ENCODE measurements around the gene ZNF280D. TPM values are rescaled to one million over a fixed set of nuclear protein-coding genes. Genes with fewer than 3 reads are reported as not detected.

Gene ZNF280D
- total RNA-seq, 2 donors from 2014 or later, result 21.3 to 26.1 TPM

DNA sequence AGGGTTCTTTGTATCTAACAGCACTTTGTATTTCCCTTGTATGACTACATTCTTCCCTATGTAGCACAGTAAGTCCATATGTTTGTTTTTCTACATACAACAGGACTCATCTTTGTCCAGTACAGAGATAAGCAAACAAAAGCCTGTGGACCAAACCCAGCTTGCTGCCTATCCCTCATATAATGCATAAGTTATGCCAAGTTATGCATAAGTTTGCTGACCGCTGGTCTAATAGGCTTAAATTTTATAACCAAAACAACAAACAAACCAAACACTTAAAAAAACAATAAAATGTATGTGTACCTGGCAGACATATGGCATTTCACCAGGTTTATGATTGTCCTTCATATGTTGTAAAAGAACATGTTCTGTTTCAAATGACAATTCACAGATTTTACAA is 56.0 kb downstream of the ZNF280D start:
- H3K4me1 Mint-ChIP-seq (ENCODE audit: low read depth), result no peaks in the 10 kb centered on the region
- ATAC-seq (replicated peaks in 1 of 2) (no peak), DNase-seq (no peak)
- no peak overlapping the region for H3K4me3 Mint-ChIP-seq
- no peaks in the 10 kb centered on the region for H3K27me3 Mint-ChIP-seq (ENCODE audit: low read depth)
- H3K36me3 Mint-ChIP-seq (ENCODE audit: insufficient read depth in 2 of 2), result peaks cover 4% of the 10 kb centered on the region in 2 donors
- no peaks in the 10 kb centered on the region for H3K9me3 Mint-ChIP-seq
- H3K27ac Mint-ChIP-seq, result no peak overlapping the region

DNA sequence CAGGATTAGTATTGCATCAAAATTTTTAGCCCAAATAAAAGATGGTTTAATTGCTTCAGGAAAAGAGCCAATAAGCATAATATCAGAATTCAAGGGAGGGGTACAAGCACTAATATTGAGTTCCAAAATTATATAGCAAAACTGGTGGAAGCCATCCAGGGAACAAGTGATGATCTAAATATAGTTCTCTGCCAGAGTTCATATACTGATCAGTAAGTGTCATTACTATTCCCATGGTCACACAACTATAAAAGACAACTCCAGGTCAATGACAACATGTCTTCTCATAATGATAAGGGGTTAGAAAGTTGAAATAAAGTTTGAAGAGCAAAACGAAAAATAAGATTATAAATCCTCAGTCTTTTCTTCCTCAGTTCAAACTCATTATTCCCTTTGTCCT is 57.4 kb downstream of the ZNF280D start:
- H3K4me1 Mint-ChIP-seq (ENCODE audit: low read depth), result no peaks in the 10 kb centered on the region
- no peak for DNase-seq
- no peak overlapping the region for H3K27ac Mint-ChIP-seq
- no peak for ATAC-seq (replicated peaks in 1 of 2)
- peaks cover 4% of the 10 kb centered on the region in 2 donors for H3K36me3 Mint-ChIP-seq (ENCODE audit: insufficient read depth in 2 of 2)
- H3K9me3 Mint-ChIP-seq, result no peaks in the 10 kb centered on the region
- no peaks in the 10 kb centered on the region for H3K27me3 Mint-ChIP-seq (ENCODE audit: low read depth)
- H3K4me3 Mint-ChIP-seq, result no peak overlapping the region

DNA sequence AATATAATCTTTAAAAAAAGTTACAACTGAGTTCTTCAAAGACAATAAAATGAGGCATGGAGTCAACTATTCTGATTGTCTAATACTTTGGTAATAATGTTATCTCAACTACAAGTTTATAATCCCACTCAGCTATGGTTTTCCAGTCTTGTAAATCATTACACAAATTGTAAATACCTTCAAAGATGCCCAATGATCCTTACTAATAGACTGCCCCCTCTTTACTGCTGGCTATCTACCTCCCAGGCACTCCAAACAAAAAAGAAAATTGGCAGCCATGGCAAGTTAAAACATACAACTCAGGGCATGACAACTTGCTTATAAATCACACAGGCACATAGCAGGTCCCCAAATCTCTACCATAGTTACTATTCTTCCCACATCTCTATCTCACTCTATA is 58.5 kb downstream of the ZNF280D start:
- no peaks in the 10 kb centered on the region for H3K4me1 Mint-ChIP-seq (ENCODE audit: low read depth)
- no peaks in the 10 kb centered on the region for H3K9me3 Mint-ChIP-seq
- peaks cover 4% of the 10 kb centered on the region in 2 donors for H3K36me3 Mint-ChIP-seq (ENCODE audit: insufficient read depth in 2 of 2)
- ATAC-seq (replicated peaks in 1 of 2) (no peak), DNase-seq (no peak)
- no peaks in the 10 kb centered on the region for H3K27me3 Mint-ChIP-seq (ENCODE audit: low read depth)
- no peak overlapping the region for H3K27ac Mint-ChIP-seq
- H3K4me3 Mint-ChIP-seq, result no peak overlapping the region

DNA sequence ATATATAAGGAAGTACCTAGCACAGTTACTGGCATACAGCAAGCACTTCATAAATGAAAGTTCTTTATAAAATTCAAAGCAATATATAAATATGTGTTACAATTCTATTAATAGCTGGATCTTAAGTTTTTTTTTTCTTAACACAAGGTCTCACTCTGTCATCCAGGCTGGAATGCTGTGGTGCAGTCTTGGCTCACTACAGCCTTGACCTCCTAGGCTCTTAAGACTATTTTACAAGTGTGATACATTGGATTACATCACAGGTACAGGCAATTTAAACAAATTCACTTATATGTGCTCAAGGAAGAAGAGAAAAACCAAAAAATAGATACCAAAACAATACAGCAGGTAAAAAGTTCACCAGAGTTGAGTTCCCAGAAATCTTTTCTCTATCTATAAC is 60.6 kb downstream of the ZNF280D start:
- H3K4me3 Mint-ChIP-seq, result no peak overlapping the region
- H3K27ac Mint-ChIP-seq, result no peak overlapping the region
- H3K36me3 Mint-ChIP-seq (ENCODE audit: insufficient read depth in 2 of 2), result peaks cover 4% of the 10 kb centered on the region in 2 donors
- no peaks in the 10 kb centered on the region for H3K27me3 Mint-ChIP-seq (ENCODE audit: low read depth)
- no peak for DNase-seq
- no peaks in the 10 kb centered on the region for H3K4me1 Mint-ChIP-seq (ENCODE audit: low read depth)
- no peak for ATAC-seq (replicated peaks in 1 of 2)
- no peaks in the 10 kb centered on the region for H3K9me3 Mint-ChIP-seq

DNA sequence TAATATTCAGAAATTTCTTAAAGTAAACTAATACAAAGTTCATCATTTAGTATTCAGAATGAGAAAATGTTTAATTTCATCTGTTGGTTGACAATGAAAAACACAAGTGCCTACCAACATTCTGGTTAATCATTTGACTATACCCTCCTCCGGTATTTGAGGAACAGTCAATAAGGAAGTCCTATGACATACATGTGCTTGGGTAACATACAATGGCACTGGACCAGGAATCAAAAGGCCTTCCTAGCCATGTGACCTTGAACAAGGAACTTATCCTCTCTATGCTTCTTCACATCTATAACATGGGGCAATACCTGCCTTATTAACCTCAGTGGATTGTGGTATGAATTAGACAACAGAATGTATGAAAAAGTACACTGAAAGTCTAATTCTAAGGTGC is 65.8 kb downstream of the ZNF280D start:
- H3K27ac Mint-ChIP-seq, result no peak overlapping the region
- H3K27me3 Mint-ChIP-seq (ENCODE audit: low read depth), result no peaks in the 10 kb centered on the region
- peaks cover 4 to 13% of the 10 kb centered on the region in 2 donors for H3K36me3 Mint-ChIP-seq (ENCODE audit: insufficient read depth in 2 of 2)
- DNase-seq (no peak), ATAC-seq (replicated peaks in 1 of 2) (no peak)
- H3K4me3 Mint-ChIP-seq, result no peak overlapping the region
- no peaks in the 10 kb centered on the region for H3K9me3 Mint-ChIP-seq
- no peaks in the 10 kb centered on the region for H3K4me1 Mint-ChIP-seq (ENCODE audit: low read depth)

DNA sequence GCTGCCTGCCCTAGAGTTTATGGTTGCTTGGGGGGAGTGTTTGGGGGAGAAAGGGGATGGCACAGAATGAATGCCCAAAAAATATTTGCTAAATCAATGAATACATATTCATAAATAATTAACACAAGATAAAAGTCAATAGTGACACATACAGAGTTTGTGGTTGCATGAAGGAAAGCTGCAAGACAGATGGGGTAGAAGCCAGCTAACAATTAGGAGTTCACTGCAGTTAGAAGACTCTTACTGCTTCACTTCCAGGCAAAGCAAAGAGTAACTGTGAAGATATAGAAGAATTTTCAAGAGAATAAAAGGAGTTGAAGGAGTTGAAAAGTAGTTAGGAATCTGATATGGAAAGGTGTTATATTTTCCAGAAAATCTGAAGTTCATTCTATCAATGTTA is 72.4 kb downstream of the ZNF280D start:
- Mint-ChIP-seq H3K27me3 (ENCODE audit: low read depth) (no peaks in the 10 kb centered on the region), H3K36me3 (ENCODE audit: insufficient read depth in 2 of 2) (peaks cover 6 to 16% of the 10 kb centered on the region in 2 donors), H3K27ac (no peak overlapping the region), H3K4me3 (no peak overlapping the region), H3K4me1 (ENCODE audit: low read depth) (peaks cover 3% of the 10 kb centered on the region), H3K9me3 (no peaks in the 10 kb centered on the region)
- ATAC-seq (replicated peaks in 1 of 2) (no peak), DNase-seq (no peak)

DNA sequence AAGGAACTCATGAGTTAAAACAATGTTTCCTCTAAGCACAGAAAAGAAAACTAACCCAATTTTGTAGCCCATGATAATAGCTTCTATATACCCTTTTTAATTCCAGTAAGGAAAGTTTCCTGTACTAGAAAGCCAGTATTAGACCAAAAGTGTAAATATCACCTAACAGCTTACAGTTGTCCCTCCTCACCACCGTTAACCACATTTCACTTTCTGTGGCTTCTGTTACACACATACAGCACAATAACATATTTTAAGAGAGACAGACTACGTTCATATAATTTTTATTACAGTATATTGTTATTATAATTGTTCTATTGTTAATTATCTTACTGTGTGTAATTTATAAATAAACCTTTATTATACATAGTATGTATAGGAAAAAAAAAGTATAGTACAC is 74.1 kb downstream of the ZNF280D start:
- no peaks in the 10 kb centered on the region for H3K9me3 Mint-ChIP-seq
- H3K36me3 Mint-ChIP-seq (ENCODE audit: insufficient read depth in 2 of 2), result peaks cover 4 to 8% of the 10 kb centered on the region in 2 donors
- no peak overlapping the region for H3K27ac Mint-ChIP-seq
- H3K4me3 Mint-ChIP-seq, result no peak overlapping the region
- no peak for ATAC-seq (replicated peaks in 1 of 2)
- DNase-seq, result no peak
- peaks cover 3% of the 10 kb centered on the region for H3K4me1 Mint-ChIP-seq (ENCODE audit: low read depth)
- no peaks in the 10 kb centered on the region for H3K27me3 Mint-ChIP-seq (ENCODE audit: low read depth)

DNA sequence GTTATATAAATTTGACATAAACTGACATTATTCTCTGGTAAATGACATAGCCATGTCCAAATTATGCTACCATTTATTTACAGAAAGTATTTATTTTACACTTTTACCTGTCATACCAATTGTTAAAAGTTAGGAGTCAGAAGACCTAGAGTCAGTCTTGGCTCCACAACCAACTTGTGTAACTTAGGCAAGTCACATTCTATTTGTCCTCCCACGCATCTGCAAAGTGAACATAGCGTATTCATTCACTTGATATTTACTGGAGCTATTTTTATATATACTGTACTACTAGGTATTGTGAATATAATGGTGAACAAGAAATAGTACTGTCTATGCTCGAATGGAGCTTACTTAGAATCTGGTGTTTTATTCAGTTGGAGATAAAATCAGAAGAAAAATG is 78.7 kb downstream of the ZNF280D start:
- Mint-ChIP-seq H3K27me3 (ENCODE audit: low read depth) (no peaks in the 10 kb centered on the region), H3K9me3 (no peaks in the 10 kb centered on the region), H3K27ac (no peak overlapping the region), H3K4me1 (ENCODE audit: low read depth) (peaks cover 3% of the 10 kb centered on the region), H3K36me3 (ENCODE audit: insufficient read depth in 2 of 2) (peaks cover 2 to 3% of the 10 kb centered on the region in 2 donors), H3K4me3 (no peak overlapping the region)
- ATAC-seq (replicated peaks in 1 of 2), result no peak
- no peak for DNase-seq

DNA sequence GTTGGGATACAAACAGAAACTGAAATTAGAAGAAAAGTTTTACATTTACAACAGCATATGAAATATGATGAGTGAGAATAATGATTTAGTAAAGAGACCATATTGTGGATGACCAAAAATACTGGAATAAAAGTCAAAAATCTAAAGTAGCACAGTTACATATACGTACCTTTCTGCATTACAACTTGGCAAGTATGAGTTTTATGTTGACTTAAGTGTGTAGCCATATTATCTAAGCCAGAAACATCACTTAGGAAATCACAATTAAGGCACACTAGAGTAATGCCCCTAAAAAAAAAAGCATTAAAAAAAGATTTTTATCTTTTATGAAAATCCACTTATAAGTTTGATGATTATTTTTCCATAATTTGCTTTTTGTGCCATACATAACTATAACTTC is 79.1 kb downstream of the ZNF280D start:
- H3K36me3 Mint-ChIP-seq (ENCODE audit: insufficient read depth in 2 of 2), result peaks cover 2 to 3% of the 10 kb centered on the region in 2 donors
- no peaks in the 10 kb centered on the region for H3K9me3 Mint-ChIP-seq
- DNase-seq, result no peak

DNA sequence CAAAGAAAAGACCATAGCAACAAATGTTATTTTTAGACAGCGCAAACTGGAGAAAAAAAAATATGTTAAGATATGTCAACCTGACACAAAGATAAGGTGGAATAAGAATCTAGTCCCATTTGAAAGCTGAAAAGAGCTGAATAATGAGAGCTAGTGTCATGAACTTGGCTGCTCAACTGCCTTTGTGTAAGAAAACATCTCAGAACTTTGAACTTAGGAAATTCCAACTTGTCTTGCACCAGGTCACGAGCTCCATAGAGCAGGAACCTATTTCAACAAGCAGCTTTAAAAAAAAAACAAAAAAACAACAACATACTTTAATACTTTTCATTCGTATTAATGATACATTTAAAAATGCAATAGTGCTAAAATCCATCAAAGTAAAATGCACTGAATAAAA is 79.5 kb downstream of the ZNF280D start:
- peaks cover 2 to 3% of the 10 kb centered on the region in 2 donors for H3K36me3 Mint-ChIP-seq (ENCODE audit: insufficient read depth in 2 of 2)
- H3K27ac Mint-ChIP-seq, result no peak overlapping the region
- ATAC-seq (replicated peaks in 1 of 2) (no peak), DNase-seq (no peak)
- H3K27me3 Mint-ChIP-seq (ENCODE audit: low read depth), result no peaks in the 10 kb centered on the region
- no peak overlapping the region for H3K4me3 Mint-ChIP-seq
- H3K4me1 Mint-ChIP-seq (ENCODE audit: low read depth), result peaks cover 3% of the 10 kb centered on the region
- no peaks in the 10 kb centered on the region for H3K9me3 Mint-ChIP-seq

More for the DNA sequence above, 79.1 kb downstream of the ZNF280D start:
- no peaks in the 10 kb centered on the region for H3K27me3 Mint-ChIP-seq (ENCODE audit: low read depth)
- no peak overlapping the region for H3K27ac Mint-ChIP-seq
- no peak overlapping the region for H3K4me3 Mint-ChIP-seq
- no peak for ATAC-seq (replicated peaks in 1 of 2)
- H3K4me1 Mint-ChIP-seq (ENCODE audit: low read depth), result peaks cover 3% of the 10 kb centered on the region

DNA sequence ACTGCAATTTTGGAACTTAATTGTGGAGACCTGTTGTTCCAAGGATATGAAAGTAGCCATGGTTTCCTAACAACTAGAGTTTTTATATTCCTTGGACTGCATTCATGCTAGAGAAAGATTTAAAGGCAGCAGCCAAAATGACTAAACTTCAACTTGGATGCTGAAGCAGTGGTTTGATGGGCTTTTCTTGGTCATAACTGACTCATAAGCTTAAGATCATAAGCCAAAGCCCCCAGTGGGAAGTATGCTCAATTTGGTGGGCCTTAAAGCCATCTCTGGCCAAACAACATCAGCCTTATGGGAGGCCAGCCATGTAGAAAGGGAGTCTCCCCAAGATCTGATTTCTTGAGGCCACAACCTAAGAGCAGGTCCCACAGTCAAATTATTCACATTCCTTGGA is 80.2 kb downstream of the ZNF280D start:
- Mint-ChIP-seq H3K27me3 (ENCODE audit: low read depth) (no peaks in the 10 kb centered on the region), H3K4me3 (no peak overlapping the region), H3K9me3 (no peaks in the 10 kb centered on the region)

DNA sequence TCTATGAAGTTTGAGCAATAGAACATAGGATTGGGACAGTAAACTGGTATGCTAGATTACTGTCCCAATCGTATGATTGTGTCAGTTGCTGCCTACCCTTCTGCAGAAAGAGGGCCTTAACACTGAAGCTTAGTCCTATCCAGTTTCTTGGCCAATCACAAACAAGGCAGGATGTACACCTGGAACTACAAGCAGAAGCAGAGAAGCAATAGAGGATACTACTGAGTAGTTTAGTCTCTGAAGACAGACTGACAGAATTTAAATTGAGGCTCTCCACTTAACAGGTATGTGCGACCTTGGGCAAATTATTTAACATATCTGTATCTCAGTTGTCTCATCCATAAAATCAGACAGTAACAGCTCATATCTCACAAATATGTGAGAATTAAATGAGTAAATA is 85.0 kb downstream of the ZNF280D start:
- no peak overlapping the region for H3K4me3 Mint-ChIP-seq
- ATAC-seq (replicated peaks in 1 of 2), result no peak
- no peaks in the 10 kb centered on the region for H3K36me3 Mint-ChIP-seq (ENCODE audit: insufficient read depth in 2 of 2)
- no peaks in the 10 kb centered on the region for H3K9me3 Mint-ChIP-seq
- H3K27me3 Mint-ChIP-seq (ENCODE audit: low read depth), result no peaks in the 10 kb centered on the region
- no peaks in the 10 kb centered on the region for H3K4me1 Mint-ChIP-seq (ENCODE audit: low read depth)
- DNase-seq, result no peak
- no peak overlapping the region for H3K27ac Mint-ChIP-seq

More for the DNA sequence above, 80.2 kb downstream of the ZNF280D start:
- H3K4me1 Mint-ChIP-seq (ENCODE audit: low read depth), result peaks cover 3% of the 10 kb centered on the region
- no peak overlapping the region for H3K27ac Mint-ChIP-seq
- peaks cover 2 to 3% of the 10 kb centered on the region in 2 donors for H3K36me3 Mint-ChIP-seq (ENCODE audit: insufficient read depth in 2 of 2)
- no peak for DNase-seq
- ATAC-seq (replicated peaks in 1 of 2), result no peak

DNA sequence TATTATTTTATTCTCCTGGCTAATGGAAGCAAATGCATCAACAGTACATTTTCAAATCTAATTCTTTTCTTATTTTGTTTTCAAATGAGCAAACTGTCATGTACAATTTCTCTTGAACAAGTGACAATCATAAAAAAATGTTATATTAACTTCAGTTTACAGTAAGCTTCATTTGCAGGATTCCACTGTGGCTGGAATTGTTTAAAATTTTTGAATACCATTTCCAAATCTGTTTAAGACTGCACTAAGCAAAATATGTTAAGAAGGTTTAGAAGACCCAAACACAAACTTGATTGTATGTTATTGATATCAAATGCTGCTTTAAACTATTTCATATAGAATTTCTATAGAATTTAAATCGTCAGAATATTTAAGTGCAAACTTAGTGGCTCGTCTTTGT is 92.8 kb downstream of the ZNF280D start:
- Mint-ChIP-seq H3K4me1 (ENCODE audit: low read depth) (no peaks in the 10 kb centered on the region), H3K27me3 (ENCODE audit: low read depth) (no peaks in the 10 kb centered on the region), H3K27ac (no peak overlapping the region), H3K9me3 (no peaks in the 10 kb centered on the region), H3K4me3 (no peak overlapping the region), H3K36me3 (ENCODE audit: insufficient read depth in 2 of 2) (peaks cover 0 to 2% of the 10 kb centered on the region in 2 donors)
- DNase-seq (no peak), ATAC-seq (replicated peaks in 1 of 2) (no peak)

DNA sequence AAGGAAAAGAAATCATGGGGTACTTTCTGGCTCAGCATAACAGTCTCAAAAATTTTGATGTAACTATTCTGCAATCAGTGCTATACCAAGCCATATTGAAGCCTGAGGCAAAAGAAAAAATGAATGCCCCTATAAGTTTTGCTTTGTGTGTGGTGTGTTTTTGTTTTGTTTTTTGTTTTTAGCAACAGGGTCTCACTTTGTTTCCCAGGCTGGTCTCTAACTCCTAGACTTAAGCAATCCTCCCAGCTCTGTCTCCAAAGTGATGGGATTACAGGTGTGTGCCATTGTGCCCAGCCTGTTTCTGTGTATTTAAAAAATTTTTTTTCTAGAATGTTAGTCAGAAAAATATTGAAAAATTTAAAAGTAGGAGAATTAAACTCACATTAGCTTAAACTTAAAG is 93.2 kb downstream of the ZNF280D start:
- ATAC-seq (replicated peaks in 1 of 2) (no peak), DNase-seq (no peak)
- Mint-ChIP-seq H3K27me3 (ENCODE audit: low read depth) (no peaks in the 10 kb centered on the region), H3K9me3 (no peaks in the 10 kb centered on the region), H3K27ac (no peak overlapping the region), H3K36me3 (ENCODE audit: insufficient read depth in 2 of 2) (peaks cover 0 to 2% of the 10 kb centered on the region in 2 donors), H3K4me3 (no peak overlapping the region), H3K4me1 (ENCODE audit: low read depth) (no peaks in the 10 kb centered on the region)
